HFFc6 (cell line): ENCODE measurements around the gene PTPN7. TPM values are rescaled to one million over a fixed set of nuclear protein-coding genes. Genes with fewer than 3 reads are reported as not detected.

Experiments
- DNase-seq: peaks from one replicate; pipeline ENCODE4 v3.0.0-alpha.2; 2018
- H3K27ac Mint-ChIP-seq: 2 replicates; pipeline ENCODE4 v1.8.0; 2020; ENCODE audit warnings: mild to moderate bottlenecking, mixed read lengths
- H3K27me3 Mint-ChIP-seq: 2 replicates; pipeline ENCODE4 v1.8.0; 2021; ENCODE audit warnings: mild to moderate bottlenecking, moderate library complexity, mixed read lengths; ENCODE audit not compliant: insufficient read depth
- H3K36me3 Mint-ChIP-seq: 2 replicates; pipeline ENCODE4 v1.8.0; 2021; ENCODE audit warnings: low read depth, mixed read lengths
- H3K4me1 Mint-ChIP-seq: 2 replicates; pipeline ENCODE4 v1.8.0; 2020; ENCODE audit warnings: low read depth, mixed read lengths
- H3K4me3 Mint-ChIP-seq: 2 replicates; pipeline ENCODE4 v1.8.0; 2020; ENCODE audit warnings: mild to moderate bottlenecking, moderate library complexity, mixed read lengths
- H3K9me3 Mint-ChIP-seq: 2 replicates; pipeline ENCODE4 v1.8.0; 2020; ENCODE audit warnings: mild to moderate bottlenecking, mixed read lengths
- CTCF ChIP-seq: fragments of 200-600 bp; sonication (generic); IDR thresholded peaks from 2 replicates; pipeline ENCODE4 v1.5.0; 2021; ENCODE audit warnings: antibody characterized with exemption, mild to moderate bottlenecking
- total RNA-seq, 6 experiments: library from RNA; stranded (reverse); fragmentation: NEBNext Ultra II Directional; extraction: Animal tissue kit (Norgen Biotek cat#: 25700); gene quantifications; 2 replicates in 1 of 6; 3 replicates in 5 of 6; pipeline ENCODE4 v1.2.3, GENCODE V29; 2021

PTPN7 gene
- total RNA-seq, 6 experiments from 2014 or later, result not detected

DNA sequence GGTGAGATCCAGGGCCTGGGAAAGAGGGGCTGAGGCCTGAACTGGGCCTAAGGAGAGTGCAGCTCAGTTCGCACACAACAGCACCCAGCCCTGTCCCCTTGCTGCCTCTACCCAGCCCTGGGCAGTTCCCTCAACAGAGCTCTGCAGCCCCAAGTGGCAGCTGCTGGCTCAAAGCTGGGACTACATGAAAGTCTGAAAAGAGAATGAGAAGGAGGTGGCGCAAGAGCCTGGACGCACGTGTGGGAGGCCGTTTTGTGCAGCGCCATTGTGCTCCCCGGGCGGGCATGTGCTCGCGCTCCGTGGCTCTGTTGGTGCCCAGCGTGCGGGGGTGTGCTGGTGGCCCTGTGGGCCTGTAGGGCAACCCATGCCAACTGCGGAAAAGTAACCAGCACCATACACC, 27.4 kb downstream of the PTPN7 start:
- no peak for DNase-seq
- TF ChIP-seq CTCF, result no peak
- Mint-ChIP-seq H3K4me1 (no peaks in the 10 kb centered on the region), H3K4me3 (no peak overlapping the region), H3K36me3 (no peaks in the 10 kb centered on the region; the same call in 1 of the 2 replicates), H3K27ac (no peak overlapping the region), H3K9me3 (no peaks in the 10 kb centered on the region), H3K27me3 (peaks cover 2% of the 10 kb centered on the region; the same call in 1 of the 2 replicates)

GRCh38 chr1:202131956-202132821, 28.2 kb downstream of the PTPN7 start:
- TF ChIP-seq CTCF, result no peak
- Mint-ChIP-seq H3K36me3 (no peaks in the 10 kb centered on the region; the same call in 1 of the 2 replicates), H3K27ac (no peak overlapping the region), H3K4me3 (no peak overlapping the region), H3K4me1 (no peaks in the 10 kb centered on the region), H3K27me3 (peaks cover 2% of the 10 kb centered on the region; the same call in 1 of the 2 replicates), H3K9me3 (no peaks in the 10 kb centered on the region)
- no peak for DNase-seq

- DNase-seq, result no peak
- H3K9me3 Mint-ChIP-seq, result no peaks in the 10 kb centered on the region
- H3K27ac Mint-ChIP-seq, result no peak overlapping the region
- H3K27me3 Mint-ChIP-seq, result peaks cover 6% of the 10 kb centered on the region
- no peaks in the 10 kb centered on the region; the same call in 1 of the 2 replicates for H3K36me3 Mint-ChIP-seq
- no peaks in the 10 kb centered on the region for H3K4me1 Mint-ChIP-seq
- H3K4me3 Mint-ChIP-seq, result no peak overlapping the region
- TF ChIP-seq CTCF, result no peak
Measured at GRCh38 chr1:202130816-202131522, 29.4 kb downstream of the PTPN7 start.

GRCh38 chr1:202130297-202130721, 30.1 kb downstream of the PTPN7 start:
- DNase-seq, result no peak
- H3K27me3 Mint-ChIP-seq, result peaks cover 13% of the 10 kb centered on the region
- no peaks in the 10 kb centered on the region; the same call in 1 of the 2 replicates for H3K36me3 Mint-ChIP-seq
- no peak overlapping the region for H3K4me3 Mint-ChIP-seq
- TF ChIP-seq CTCF, result no peak
- H3K27ac Mint-ChIP-seq, result no peak overlapping the region
- H3K4me1 Mint-ChIP-seq, result no peaks in the 10 kb centered on the region
- H3K9me3 Mint-ChIP-seq, result no peaks in the 10 kb centered on the region

GRCh38 chr1:202129453-202130296, 30.7 kb downstream of the PTPN7 start:
- H3K4me3 Mint-ChIP-seq, result no peak overlapping the region

More at GRCh38 chr1:202129453-202130296, 30.7 kb downstream of the PTPN7 start:
- TF ChIP-seq CTCF, result no peak
- no peak overlapping the region for H3K27ac Mint-ChIP-seq
- H3K36me3 Mint-ChIP-seq, result no peaks in the 10 kb centered on the region; the same call in 1 of the 2 replicates
- no peaks in the 10 kb centered on the region for H3K4me1 Mint-ChIP-seq
- DNase-seq, result no peak
- no peaks in the 10 kb centered on the region for H3K9me3 Mint-ChIP-seq
- peaks cover 14% of the 10 kb centered on the region for H3K27me3 Mint-ChIP-seq
